H1 (cell line): ENCODE measurements around the gene SH3RF3. TPM values are rescaled to one million over a fixed set of nuclear protein-coding genes. Genes with fewer than 3 reads are reported as not detected.

Source experiments
- ASH2L ChIP-seq: fragments of 200-600, 300-600 bp; sonication (generic); IDR thresholded peaks from one replicate; pipeline ENCODE4 v1.7.1; 2017; ENCODE audit warnings: low read length
- BACH1 ChIP-seq: IDR thresholded peaks from 2 replicates; pipeline ENCODE4 v1.6.1; 2012; ENCODE audit warnings: low read length, improper control_type of control experiment
- EGR1 ChIP-seq: IDR thresholded peaks from 2 replicates; pipeline ENCODE4 v1.6.1; 2011; ENCODE audit warnings: low read depth, low read length, borderline replicate concordance
- GABPA ChIP-seq: IDR thresholded peaks from 2 replicates; pipeline ENCODE4 v1.6.1; 2011; ENCODE audit warnings: mild to moderate bottlenecking, low read length, moderate library complexity, borderline replicate concordance; ENCODE audit not compliant: insufficient read depth
- KDM1A ChIP-seq: fragments of 200-600, 300-600 bp; sonication (generic); IDR thresholded peaks from 2 replicates; pipeline ENCODE4 v1.7.1; 2016; ENCODE audit warnings: mild to moderate bottlenecking, low read length, borderline replicate concordance
- TAF1 ChIP-seq: IDR thresholded peaks from 2 replicates; pipeline ENCODE4 v1.6.1; 2011; ENCODE audit warnings: mild to moderate bottlenecking, low read depth, low read length
- polyA plus RNA-seq, 7 experiments: library from polyadenylated mRNA; depleted of rRNA in 3 of 7; stranded (reverse) in 5 of 7; unstranded in 2 of 7; fragments of >200 nt in 5 of 7; fragments of 200-250 nt in 2 of 7; gene quantifications; 1 replicate in 5 of 7; 2 replicates in 1 of 7; 4 replicates in 1 of 7; pipeline versions ENCODE4 v1.2.1 to v1.2.3, GENCODE V29; 2011 to 2013; ENCODE audit warnings: missing spikeins in 2 of 7, mixed read lengths in 2 of 7
- total RNA-seq: library from RNA; stranded (reverse); fragmentation: NEBNext Ultra II Directional; extraction: Animal tissue kit (Norgen Biotek cat#: 25700); gene quantifications from 2 replicates; pipeline ENCODE4 v1.2.1, GENCODE V29; 2021

The SH3RF3 gene
- total and polyA plus RNA-seq, 2 of the 8 experiments (the other 6 are each of a cell fraction or from before 2014, with no cell fraction given) = 0.11 to 0.65 TPM

DNA sequence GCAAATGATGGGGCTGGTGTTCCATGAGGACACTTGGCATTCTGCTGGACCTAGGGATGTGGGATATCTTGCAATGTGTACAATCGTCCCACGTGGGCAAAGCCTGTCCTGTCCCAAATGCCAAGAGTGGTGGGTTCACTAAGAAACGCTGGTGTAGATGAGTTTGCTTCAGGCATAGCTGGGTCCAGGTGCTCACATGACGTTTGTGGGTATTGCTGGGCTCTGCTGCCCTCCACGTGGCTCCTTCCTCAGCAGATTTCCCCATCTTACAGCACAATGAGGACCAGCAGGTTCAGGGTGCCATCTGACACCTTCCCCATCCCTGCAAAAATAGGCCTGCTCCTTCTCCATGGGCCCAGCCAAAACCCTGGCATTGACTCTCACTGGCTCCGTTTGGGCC lies 378.8 kb downstream of the SH3RF3 start (continued):
- TF ChIP-seq BACH1 (no peak), GABPA (no peak), EGR1 (no peak), KDM1A (no peak), TAF1 (no peak), ASH2L (no peak)
- TF ChIP-seq, all 59 proteins: peak for 0
